H7 (cell line): ENCODE data around the gene SYT1. TPM values are rescaled to one million over a fixed set of nuclear protein-coding genes. Genes with fewer than 3 reads are reported as not detected.

Experiments used
- DNase-seq: peaks from one replicate; pipeline ENCODE4 v3.0.0; 2012
- H3K27me3 ChIP-seq: 2 replicates; pipeline ENCODE4 v1.6.0; 2011; ENCODE audit warnings: mild to moderate bottlenecking, low read length; ENCODE audit not compliant: control insufficient read depth, insufficient read depth
- H3K36me3 ChIP-seq: replicated peaks from 2 replicates; pipeline ENCODE4 v1.5.1; 2011; ENCODE audit warnings: low read length; ENCODE audit not compliant: control insufficient read depth, insufficient read depth
- H3K4me3 ChIP-seq: 2 replicates; pipeline ENCODE4 v1.5.1; 2011; ENCODE audit warnings: low read depth, mild to moderate bottlenecking, control low read depth, low read length, moderate library complexity; ENCODE audit not compliant: insufficient read depth
- total RNA-seq: library from RNA; depleted of rRNA; stranded (reverse); fragments of >200 nt; shearing (Covaris generic); gene quantifications from 2 replicates; pipeline ENCODE4 v1.2.3, GENCODE V29; 2014

Gene SYT1
- total RNA-seq, 1 experiment from 2014 or later: 11.7 TPM

DNA sequence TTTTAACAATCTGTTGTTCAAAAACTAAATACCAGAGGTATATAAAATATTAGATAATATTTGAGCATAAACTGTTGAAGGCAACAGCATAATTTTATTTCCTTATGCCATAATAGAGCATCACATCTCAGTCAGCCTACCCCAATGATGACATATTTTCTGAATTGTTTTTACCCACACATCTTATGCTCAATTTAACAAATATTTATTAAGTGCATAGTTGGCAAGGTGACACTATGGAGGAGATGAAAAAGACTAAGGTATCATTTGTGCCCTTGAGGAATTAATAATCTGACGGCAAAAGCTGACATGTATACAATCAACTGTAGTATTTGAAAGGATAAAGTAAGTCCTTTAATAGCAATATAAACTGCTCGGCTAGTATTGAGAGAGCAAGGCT is 102.4 kb downstream of the SYT1 start:
- no peaks in the 10 kb centered on the region for H3K36me3 ChIP-seq
- DNase-seq: no peak

GRCh38 chr12:78968226-78968625 is 103.7 kb downstream of the SYT1 start:
- Histone ChIP-seq H3K36me3 (no peaks in the 10 kb centered on the region), H3K27me3 (no peaks in the 10 kb centered on the region), H3K4me3 (no peak overlapping the region)
- no peak for DNase-seq

More for the DNA sequence above, 102.4 kb downstream of the SYT1 start:
- Histone ChIP-seq H3K27me3 (no peaks in the 10 kb centered on the region), H3K4me3 (no peak overlapping the region)

- Histone ChIP-seq H3K4me3 (no peak overlapping the region), H3K36me3 (no peaks in the 10 kb centered on the region), H3K27me3 (no peaks in the 10 kb centered on the region)
- no peak for DNase-seq
Measured at GRCh38 chr12:78970041-78970440, 105.5 kb downstream of the SYT1 start.

DNA sequence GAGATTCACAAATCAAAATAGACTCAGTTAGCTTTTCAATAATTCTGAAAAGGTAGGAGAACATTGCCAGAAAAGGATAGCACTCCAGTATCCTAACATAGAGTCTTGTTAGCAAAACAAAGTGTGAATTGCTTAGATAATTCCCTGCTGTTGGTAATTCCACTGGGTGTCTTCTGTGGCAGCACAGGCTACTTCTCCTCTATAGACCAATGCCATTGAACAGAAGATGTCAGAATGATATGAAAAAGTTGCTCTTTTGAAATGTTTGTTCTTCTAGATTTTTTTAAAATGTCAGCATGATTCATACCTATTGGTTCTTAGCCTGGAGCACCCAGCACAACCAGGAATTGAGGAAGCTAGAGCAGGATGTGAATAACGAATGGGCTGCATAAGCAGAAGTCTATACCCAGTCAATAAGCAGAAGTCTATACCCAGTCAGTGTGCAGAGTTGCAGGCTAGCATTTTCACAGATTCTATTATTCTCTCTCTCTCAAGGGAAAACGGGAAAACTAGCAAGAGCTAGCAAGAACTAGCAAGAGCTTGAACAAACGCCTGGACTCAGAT is 112.8 kb downstream of the SYT1 start:
- Histone ChIP-seq H3K27me3 (no peaks in the 10 kb centered on the region; the same call in 1 of the 2 replicates), H3K36me3 (no peaks in the 10 kb centered on the region; the same call in none of the 2 replicates), H3K4me3 (no peak overlapping the region)
- no peak for DNase-seq

- Histone ChIP-seq H3K4me3 (no peak overlapping the region), H3K27me3 (no peaks in the 10 kb centered on the region), H3K36me3 (no peaks in the 10 kb centered on the region; the same call in 1 of the 2 replicates)
- no peak for DNase-seq
Measured at GRCh38 chr12:78994168-78994791, 129.7 kb downstream of the SYT1 start.

DNA sequence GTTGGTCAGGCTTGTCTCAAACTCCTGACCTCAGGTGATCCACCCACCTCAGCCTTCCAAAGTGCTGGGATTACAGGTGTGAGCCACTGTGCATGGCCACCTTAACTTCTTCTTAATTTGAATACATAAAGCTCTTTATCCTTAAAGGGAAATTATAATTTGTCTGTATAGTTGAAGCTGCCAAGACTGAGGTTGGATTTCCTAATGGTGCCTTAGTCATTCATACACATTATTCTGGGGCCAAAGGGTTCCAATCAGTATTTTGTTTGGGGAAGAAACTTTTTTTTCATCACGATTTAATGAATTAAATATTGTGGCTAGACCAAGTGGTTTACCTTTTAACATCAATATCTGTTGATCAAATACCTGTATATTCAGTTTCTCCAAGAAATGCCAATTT is 135.9 kb downstream of the SYT1 start:
- no peaks in the 10 kb centered on the region; the same call in 1 of the 2 replicates for H3K36me3 ChIP-seq
- H3K27me3 ChIP-seq: no peaks in the 10 kb centered on the region
- DNase-seq: no peak
- no peak overlapping the region for H3K4me3 ChIP-seq

- H3K27me3 ChIP-seq: no peaks in the 10 kb centered on the region
- no peaks in the 10 kb centered on the region; the same call in 1 of the 2 replicates for H3K36me3 ChIP-seq
- no peak for DNase-seq
- no peak overlapping the region for H3K4me3 ChIP-seq
Measured at GRCh38 chr12:79001404-79001803, 136.8 kb downstream of the SYT1 start.

GRCh38 chr12:79006306-79006705 is 141.7 kb downstream of the SYT1 start:
- Histone ChIP-seq H3K4me3 (no peak overlapping the region), H3K27me3 (no peaks in the 10 kb centered on the region), H3K36me3 (no peaks in the 10 kb centered on the region)
- no peak for DNase-seq

GRCh38 chr12:79008591-79008990 is 144.0 kb downstream of the SYT1 start:
- DNase-seq: no peak
- Histone ChIP-seq H3K4me3 (no peak overlapping the region), H3K36me3 (no peaks in the 10 kb centered on the region), H3K27me3 (no peaks in the 10 kb centered on the region)

DNA sequence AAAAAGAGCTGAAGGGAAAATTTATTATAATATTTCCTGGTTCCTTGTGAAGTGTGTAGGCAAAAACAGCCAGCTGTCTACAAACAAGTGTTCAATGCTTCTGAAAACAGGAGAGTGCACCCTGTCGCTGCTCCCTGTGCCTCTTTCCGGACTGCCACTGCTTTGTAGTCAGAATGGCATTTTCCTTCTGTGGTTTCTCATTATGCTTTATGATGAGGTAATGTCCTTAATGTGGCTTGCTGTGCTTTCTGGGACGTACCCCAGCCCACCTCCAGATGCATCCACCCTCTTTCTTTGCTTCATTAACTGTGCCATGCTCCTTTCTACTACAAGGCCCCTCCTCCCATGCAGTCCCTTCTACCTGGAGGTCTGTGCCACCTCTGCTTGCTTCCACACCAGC is 148.1 kb downstream of the SYT1 start:
- Histone ChIP-seq H3K4me3 (no peak overlapping the region), H3K36me3 (no peaks in the 10 kb centered on the region), H3K27me3 (no peaks in the 10 kb centered on the region)
- no peak for DNase-seq

DNA sequence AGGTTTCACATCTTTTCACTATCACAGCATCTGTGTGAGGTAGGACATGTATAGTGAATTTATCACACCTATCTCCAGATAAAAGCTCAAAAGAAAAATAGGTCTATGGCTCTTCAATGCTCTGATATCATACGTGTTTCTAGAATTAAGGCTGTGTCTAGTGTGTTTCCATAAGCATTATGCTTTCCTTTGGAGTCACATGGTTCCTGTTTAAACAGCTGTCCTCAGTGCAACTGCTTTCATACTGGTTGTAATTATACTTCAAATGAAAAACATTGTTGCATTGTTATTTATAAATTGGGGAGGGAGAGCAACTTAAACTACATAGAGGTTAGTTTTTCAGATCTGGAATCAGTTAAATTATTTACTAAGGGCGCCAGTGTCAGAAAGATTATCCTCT is 151.6 kb downstream of the SYT1 start:
- no peak overlapping the region for H3K4me3 ChIP-seq
- no peaks in the 10 kb centered on the region for H3K27me3 ChIP-seq
- H3K36me3 ChIP-seq: no peaks in the 10 kb centered on the region

DNA sequence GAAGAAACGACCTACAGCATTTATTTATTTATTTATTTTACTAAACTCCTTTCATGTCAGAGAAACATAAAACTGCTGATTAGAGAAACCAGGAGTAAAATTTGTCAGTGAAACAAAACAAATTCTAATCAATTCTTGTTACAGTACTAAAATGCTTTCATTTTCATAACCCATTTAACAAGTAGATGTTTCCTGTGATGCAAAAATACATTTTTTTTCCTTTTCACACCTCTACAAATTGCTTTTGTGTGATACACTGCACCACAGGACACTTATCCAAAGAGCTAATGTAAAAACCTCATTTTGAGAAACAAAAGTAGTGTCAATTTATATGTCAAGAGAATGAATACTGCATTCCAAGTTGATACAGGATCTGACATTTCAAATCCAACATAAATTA is 155.1 kb downstream of the SYT1 start:
- DNase-seq: no peak
- Histone ChIP-seq H3K36me3 (no peaks in the 10 kb centered on the region), H3K27me3 (no peaks in the 10 kb centered on the region), H3K4me3 (no peak overlapping the region)

More for the DNA sequence above, 151.6 kb downstream of the SYT1 start:
- no peak for DNase-seq

GRCh38 chr12:79020106-79020505 is 155.5 kb downstream of the SYT1 start:
- Histone ChIP-seq H3K4me3 (no peak overlapping the region), H3K27me3 (no peaks in the 10 kb centered on the region), H3K36me3 (no peaks in the 10 kb centered on the region)
- DNase-seq: no peak

DNA sequence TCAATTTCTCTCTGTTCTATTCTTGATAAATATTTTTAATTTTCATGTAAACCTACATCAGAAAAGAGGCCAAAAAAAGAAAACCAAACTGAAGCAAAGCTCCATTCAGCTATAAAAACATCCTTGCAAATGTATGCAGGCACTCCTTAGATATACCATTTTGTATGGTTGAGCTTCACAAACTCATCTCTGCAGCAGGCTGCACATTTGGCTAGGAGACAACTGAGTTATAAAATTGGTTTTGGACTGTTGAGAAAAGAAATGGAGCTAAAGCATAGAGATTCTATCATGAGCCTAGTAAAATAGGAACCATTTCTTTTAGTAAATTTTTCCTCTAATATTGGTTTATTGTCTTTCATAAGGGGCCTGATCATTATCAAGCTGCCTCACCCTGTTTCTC is 156.4 kb downstream of the SYT1 start:
- no peaks in the 10 kb centered on the region for H3K27me3 ChIP-seq
- no peak overlapping the region for H3K4me3 ChIP-seq
- H3K36me3 ChIP-seq: no peaks in the 10 kb centered on the region
- no peak for DNase-seq

- Histone ChIP-seq H3K4me3 (no peak overlapping the region), H3K27me3 (no peaks in the 10 kb centered on the region), H3K36me3 (no peaks in the 10 kb centered on the region)
- no peak for DNase-seq
Measured at GRCh38 chr12:79023261-79023660, 158.7 kb downstream of the SYT1 start.
